SKM-1 (cell line): ENCODE data around the gene CAPZB.

Source experiments
- DNase-seq: peaks from one replicate; lab custom pipeline; 2025; ENCODE audit not compliant: unreplicated experiment; lab: John Stamatoyannopoulos, UW

Gene CAPZB

DNA sequence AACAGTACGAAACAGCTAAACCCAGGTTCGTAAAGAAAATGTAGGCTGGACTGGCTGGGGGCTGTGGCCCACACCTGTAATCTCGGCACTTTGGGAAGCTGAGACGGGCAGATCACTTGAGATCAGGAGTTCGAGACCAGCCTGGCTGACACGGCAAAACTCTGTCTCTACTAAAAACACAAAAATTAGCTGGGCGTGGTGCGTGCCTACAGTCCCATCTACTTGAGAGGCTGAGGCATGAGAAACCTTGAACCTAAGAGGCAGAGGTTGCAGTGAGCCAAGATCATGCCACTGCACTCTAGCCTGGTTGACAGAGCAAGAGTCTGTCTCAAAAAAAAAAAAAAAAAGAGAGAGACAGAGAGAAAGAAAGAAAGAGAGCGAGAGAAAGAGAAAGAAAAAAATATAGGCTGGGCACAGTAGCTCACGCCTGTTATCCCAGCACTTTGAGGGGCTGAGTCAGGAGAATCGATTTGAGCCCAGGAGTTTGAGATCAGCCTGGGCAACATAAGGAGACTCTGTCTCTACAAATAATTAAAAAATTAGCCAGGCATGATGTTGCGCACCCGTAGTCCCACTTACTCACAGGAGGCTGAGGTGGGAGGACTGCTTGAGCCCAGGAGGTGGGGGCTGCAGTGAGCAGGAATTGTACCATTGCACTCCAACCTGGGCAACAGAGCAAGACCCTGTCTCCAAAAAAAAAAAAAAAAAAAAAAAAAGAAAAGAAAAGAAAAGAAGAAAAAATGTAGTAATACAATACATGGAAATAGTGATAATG lies 35.7 kb downstream of the CAPZB start:
- DNase-seq, result no peak

DNA sequence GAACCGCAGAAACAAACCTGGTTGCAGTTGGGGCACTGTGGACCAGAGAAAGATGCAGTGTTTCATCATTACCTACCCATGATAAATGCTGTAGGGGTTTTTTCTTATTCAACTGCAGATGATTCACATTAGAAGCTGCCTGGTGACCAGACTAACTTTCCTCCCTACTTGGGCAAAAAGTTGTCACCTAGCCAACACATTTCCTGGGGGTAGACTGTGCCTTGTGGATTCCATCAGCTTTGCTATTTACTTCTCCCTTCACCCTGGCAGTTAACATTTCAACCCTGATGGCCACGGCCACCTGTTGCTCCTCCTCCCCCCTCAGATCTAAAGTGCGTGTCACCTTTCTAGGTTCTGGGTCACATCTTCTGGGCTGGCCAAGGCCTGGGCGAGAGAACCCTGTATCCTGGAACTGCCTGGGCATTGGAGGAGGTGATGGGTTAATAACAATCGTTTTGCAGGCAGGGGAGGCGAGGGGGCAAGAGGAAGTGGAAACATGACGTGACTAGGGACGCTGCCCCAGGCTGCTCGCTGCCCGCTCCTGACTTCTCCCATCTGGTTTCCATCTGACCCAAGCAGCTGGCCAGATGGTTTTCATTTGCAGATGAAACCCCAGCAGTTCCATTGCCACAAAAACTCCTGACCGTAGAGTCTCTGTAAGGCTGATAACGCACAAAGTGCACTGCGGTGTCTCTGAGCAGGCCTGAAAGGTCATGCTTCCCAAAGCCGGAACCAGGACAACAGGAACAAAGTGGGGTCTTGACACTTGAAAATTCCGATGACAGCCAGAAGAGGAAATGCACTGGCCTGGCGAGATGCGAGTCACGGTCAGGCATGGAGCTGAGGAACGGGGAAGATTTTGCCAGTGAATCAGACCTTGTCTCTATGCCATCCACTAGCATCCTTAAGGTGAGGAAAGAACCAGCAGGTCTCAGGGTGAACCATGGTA lies 36.6 kb downstream of the CAPZB start:
- no peak for DNase-seq

DNA sequence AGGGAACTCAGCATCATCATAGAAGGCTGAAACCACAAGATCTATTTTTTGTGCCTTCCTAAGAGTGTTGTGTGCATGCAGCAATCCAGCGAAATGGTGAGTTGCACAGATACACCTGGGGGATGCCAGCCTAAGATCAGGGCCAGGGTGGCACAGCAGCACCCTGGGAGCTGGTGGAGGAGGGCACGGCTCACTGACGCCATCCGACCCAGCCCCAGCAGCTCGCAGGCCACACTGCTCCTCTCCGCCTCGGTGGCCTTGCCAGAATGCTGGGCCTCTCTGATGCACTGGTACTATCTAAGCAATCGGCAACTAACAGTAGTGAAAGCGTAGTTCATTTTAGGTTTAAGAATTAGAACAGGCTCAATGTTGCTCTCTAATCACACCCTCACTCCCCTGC lies 37.8 kb downstream of the CAPZB start:
- no peak for DNase-seq

DNA sequence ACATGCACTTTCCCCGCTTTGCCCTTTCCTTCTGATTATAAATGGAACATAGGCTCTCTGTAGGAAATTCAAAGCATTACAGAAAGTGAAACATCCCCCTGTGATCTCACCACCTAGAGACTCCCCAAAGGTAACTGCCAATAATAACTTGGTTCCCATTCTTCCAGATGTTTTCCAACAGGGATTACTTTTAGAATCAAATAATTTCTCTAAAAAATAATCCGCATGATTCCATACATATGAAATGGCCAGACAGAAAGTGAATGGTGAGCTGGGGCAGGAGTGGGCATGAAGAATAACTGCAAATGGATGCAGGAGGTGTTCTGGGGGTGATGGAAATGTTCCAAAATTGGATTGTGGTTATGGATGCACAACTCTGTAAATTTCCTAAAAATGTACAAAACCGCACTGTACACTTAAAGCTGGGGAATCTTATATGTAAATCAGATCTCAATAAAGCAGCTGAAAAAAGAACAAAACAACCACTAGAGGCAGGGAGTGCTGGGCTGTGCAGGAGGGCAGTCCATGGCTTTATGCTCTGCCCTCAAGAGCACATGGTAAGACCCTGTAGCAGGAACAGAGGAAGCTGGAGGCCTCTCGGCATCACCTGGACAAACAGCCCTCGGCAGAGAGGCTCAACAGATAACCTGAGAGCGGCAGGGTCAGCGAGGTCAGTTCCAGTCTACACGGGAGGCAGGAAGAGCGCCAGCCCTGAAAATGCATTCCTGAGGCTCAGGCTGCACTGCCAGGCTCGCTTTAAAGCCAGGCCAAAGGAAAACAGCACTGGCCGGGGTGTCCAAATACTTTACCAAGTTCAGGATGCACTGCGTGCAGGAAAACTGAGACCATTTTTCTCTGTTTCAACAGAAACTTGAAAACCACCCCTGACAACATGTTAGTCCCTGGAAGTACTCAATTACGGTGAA lies 39.7 kb downstream of the CAPZB start:
- no peak for DNase-seq

DNA sequence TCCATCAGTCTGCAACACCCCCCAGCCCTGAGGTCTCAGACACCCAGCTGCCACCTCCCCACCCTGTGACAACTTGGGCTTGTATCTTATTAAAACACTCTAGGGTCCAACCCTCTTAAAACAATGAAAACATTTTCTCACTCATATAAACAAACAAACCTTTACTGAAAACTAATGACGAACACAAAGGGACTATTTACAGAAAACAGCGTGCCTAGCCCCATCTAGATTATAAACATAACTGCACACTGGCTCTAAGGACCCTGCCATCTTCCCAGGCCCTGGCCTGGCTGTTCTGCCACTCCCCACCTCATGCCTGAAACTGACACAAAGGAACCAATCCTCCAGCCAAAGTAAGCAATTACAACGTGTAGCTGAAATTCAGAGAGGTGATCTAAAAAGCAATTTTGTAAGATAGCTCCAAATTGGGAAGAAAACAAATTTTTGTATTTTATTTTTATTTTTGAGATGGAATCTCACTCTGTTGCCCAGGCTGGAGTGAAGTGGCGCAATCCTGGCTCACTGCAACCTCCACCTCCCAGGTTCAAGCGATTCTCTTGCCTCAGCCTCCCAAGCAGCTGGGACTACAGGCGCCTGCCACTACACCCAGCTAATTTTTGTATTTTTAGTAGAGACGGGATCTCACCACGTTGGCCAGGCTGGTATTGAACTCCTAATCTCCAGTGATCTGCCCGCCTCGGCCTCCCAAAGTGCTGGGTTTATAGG lies 40.9 kb downstream of the CAPZB start:
- DNase-seq, result no peak

DNA sequence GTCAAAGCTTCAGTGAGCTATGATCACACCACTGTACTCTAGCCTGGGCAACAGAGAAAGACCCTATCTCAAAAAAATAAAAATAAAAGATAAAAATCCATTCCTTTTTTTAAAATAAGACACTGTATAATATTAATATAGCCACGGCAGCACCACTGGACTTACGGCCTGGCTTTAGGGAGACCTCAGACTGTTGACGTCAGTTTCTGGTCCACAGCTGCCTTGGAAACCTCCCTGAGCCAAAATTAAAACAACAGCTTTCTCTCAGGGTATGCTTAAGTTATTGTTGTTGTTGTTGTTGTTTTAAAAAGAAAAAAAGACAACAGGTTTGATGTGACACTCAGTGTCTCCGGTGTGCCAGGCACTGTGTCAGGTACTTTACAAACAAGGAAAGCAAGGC lies 42.0 kb downstream of the CAPZB start:
- no peak for DNase-seq

DNA sequence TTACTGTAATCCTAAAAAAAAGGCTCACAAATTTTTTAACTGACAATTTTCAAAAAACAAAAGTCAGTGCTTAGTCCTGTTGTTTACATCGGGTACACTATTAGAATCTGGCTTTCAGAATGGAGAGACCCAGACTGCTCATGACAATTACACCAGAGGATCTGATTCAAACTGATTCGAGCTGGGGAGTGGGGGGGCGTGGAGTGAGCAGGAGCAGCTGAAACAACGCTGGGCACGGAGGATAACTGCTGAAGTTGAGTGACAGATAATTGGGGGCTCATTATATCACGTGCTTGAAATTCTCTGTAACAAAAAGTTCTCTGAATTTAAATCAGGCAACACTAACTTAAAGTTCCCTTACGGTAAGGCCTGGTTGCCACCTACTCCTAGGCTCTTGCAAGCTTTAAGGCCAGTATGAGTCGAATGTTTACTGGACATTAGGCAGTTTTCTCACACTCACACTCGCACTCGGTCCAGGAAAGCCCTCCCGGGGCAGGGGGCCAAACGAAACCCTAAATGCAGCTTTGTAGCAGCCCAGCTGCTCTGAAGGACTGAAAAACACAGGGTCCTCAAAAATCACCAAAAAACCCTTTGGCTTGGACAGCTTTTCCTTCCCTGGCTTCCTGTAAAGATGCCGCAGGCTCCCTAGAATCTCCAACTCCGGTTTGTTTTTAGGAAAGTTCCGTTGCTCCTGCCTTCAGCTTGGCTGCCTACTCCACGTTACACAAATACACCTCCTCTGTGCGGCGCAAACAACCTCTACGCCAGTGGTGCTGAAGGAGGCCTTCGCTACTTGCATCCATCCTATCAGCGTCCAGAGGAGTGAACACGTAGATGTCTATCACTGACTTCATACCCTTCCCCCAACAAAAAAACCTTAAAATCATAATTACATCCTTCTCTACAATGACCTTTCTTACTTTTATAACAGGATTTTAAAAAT lies 42.9 kb downstream of the CAPZB start:
- no peak for DNase-seq

DNA sequence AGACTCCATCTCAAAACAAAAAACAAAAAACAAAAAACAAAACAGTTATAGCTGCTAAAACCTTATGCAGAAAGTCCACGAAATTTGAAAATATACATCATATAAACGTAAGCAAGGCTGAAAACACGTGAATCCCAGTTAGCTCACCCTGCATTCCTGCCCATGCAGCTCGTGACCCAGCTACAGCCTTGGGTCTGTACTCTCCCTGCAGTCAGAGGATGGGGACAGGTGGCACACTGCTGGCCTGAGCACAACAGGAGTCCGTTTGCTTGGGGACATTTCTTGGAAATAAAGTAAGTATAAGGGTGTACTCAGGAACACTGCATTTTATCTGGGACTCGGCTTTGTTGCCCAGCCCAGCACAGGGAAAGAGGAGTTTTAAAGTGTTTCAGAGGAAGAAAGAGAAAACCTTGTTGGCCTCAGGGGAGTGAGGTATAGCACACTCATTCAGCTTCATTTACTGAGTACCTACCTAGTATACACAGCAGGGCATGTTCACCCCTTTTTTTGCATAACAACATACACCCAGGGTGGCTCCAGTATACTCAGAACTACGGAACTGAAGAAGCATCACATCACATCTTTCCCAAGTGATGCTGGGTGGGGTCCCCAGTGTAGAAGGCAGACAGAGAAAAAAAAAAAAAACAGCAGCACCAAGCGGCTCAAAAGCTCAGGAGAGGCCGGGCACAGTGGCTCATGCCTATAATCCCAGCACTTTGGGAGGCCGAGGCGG lies 44.1 kb downstream of the CAPZB start:
- no peak for DNase-seq

DNA sequence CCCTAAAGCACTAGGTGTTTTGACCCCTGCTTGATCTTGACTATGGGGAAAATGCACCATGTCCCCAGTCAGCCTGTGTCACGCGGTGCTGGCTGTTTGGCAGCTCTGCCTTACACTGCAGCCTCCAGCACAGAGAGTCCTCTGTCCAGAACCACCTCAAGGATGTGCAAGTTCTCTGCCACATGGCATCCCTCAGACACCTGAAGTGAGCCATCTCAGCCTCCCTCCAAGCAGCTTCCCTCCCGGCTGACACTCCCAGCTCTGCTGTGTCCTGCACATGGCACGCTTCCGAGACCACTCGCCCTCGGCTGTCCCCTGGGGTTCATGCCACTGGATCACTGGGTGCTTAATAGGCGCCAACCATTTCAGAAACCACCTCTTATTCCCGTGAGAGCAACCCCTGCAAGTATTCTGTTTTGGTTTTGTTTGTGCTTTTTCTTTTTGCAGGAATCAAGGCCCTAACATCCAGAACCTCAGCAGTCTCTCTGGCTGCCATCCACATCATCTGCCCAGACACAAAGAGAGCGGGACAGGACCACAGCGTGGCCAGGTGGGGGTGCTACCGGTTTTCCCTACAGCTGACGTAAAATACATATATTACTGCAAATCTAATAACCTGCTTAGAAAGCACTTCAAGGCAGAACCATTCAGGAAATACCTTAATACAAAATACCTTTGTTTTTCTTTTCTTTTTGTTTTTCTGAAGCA lies 45.7 kb downstream of the CAPZB start:
- no peak for DNase-seq

DNA sequence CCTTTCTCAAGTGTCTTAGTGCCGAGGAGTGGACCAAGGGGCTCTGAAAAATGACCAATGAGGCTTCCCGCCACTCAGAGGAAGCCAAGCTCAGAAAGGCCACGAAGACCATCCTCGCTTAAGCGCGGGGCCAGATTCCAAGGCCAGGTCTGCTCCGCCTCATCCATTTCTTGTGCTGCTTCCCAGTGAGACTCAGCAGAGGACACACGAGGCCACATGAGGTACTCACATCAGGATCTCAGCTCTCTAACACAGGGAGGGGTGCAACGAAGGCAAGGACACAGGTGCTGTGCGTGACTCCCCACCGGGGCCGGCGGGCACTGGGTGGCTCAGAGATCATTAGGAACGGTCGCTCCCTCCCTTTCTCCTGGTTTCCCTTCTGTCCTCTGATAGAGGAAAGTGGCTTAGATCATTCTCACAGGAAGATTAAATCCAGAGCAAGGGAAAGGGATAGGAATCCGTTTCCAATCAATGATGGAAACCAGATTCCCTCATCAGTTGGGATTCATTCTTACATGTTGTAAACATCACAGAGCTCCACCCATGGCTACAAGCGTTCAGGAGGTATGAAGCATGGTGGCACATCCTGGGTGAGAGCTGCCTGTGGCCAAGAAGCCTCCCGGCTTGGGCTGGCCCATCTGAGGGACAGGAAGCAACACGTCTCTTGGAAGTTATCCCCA lies 46.7 kb downstream of the CAPZB start:
- no peak for DNase-seq

DNA sequence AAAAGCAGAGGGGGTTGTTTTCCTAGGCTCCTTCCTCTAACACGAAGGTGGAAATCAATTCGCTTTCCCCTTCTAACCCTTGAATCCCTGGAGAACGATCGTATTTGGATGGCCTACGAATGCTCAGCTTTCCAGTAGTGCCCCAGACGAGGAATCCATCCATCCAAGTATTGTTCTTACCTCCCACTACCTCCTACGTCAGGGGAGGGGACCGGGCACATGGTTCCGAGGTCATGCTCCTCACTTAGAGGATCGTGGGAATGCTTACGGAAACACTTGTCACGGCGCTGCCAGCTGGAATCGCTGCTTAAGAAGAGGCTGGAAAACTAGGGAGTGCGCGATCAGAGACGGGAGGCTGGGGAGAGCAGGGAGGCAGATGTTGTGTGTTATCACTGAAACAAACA lies 47.4 kb downstream of the CAPZB start:
- DNase-seq, result no peak

DNA sequence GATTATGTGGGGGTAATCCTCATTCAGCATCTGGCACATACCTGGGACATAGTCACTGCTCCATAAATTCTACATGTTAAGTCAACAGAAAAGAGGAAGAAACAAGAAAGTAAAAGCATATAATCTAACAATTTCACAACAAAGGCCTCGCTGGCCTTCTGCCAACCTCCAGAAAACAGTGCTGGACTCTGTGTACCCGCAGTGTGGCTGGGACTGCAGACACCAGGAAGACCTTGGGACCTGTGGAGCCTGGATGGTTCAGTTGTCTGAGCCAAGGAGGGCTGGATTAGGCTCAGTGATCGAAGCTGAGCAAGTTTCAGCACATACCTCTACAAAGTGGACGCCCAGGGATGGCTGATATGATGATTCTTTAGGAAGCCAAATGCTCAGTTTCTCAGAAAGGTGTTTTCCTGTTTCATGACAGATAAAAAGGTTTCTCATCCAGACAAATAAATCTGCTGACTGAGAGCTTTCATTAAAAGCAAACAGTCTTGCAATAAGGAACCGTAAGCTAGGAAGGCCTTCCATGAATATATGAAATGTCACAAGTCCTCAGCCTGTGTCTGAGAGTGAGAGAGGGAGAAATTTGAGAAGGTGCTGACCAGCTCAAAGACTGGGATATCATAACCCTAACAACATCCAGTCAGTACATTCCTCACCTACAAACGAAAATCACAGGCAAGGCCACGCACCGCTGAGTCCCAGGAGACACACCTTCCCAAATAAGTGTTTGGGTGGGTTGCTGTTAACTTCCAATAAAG lies 48.4 kb downstream of the CAPZB start:
- DNase-seq, result peak; percentile 44

DNA sequence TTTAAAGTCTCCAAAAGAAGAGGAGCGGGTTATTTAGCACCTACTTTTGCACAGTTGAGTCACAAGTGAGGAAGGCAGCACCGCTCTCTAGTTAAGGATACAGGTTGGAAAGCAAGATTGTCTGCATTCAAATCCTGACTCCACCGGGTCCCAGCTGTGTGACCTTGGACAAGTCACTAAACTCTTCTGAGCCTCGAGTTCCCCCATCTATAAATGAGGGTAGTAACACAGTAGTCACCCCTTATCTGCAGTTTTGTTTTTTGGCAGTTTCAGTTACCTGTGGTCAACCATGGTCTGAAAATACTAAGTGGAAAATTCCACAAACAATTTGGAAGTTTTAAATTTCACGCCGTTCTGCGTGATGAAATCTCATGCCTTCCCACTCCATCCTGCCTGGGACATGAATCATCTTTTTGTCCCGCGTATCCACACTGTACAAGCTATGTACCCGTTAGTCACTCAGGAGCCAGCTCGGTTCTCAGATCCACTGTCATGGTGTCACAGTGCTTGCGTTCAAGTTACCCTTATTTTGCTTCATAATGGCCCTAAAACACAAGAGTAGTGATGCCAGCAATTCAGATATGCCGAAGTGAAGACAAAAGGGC lies 49.4 kb downstream of the CAPZB start:
- DNase-seq, result no peak

DNA sequence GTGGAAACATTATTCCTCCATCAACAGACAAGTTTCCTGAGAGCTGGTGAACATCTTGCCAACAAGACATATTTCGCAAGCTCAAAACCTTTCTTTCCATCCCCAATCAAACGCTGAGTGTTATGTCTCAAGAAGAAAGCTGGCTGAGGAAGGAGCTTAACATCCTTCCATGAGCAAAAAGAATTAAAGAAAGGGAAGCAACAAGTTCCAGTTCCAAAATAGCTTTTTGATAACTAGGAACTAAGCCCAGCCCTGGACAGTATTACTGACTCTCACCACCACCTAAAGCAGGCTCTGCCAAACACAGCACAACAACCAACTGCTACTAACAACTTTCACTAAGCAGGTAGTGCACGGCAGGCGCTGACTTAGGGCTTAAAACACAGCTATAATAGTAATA lies 50.2 kb downstream of the CAPZB start:
- peak; percentile 37 for DNase-seq

DNA sequence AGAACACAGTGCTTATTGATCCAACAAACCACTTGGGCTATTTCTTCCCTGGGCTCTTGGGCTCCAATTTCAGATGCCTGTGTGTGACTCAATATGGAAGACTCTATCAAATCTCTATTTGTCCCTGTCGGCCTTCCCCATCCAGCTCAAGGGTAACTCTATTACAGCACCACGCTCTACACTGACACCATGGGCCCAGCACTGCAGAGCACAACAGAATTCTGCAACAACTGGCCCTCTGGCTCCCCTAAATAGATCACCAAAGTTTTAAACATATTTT lies 51.7 kb downstream of the CAPZB start:
- DNase-seq, result no peak

DNA sequence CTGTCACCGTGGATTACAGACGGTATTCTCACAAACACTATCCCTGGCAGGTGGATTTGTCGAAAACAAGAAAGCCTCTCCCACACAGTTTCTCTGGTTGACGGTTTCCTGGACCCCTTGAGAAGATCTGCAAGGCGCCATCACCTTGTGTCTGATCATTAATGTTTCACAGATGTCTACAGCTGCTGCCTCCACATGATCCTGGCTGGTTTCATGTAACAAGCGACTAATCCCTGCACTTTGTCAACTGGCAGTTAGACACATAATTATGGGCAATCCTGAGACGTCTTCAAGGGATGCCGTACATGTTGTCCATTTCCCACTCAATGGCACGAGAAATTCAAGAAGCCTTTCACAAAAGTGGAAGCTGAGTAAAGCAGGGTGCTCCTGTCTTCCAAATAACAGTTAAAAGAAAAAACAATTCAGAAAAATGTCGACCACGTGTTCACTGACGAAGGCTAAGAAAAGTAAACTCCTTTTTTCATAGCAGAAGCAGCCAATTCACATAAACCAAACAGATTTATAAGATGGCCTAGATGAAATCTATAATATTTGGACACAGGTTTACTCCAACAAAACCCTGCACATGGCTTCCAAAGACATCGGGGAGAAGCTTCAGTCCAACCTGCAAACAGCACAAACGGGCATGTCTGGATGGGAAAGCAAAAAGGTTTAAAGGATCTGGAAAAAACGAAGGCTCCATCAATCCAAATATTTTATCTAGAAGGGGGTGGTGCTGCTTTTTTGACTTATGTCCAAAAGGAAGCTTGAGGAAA lies 52.2 kb downstream of the CAPZB start:
- DNase-seq, result no peak
